ENCODE data around the gene TPCN1. TPM values are rescaled to one million over a fixed set of nuclear protein-coding genes. Genes with fewer than 3 reads are reported as not detected.

The TPCN1 gene
- total RNA-seq, 1 experiment from 2014 or later, result 29.7 TPM

DNA sequence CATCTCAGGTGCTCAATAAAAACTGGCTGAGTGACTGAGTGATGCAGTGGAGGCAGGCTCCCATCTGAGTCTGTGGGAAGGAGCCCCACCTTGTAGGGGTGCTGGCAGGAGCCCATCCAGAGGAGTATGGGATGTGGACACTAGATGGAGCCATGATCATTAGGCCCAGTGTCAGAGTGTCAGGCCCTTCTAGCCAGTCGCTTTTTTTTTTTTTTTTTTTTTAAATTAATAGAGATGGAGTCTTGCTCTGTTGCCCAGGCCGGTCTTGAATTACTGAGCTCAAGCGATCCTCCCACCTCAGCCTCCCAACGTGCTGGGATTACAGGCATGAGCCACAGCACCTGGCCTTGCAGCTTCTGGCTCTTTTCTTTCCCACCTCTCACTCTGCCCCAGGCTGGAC lies 24.3 kb upstream of the TPCN1 start (continued):
- peak; percentile 32 for TF ChIP-seq YY1 (IDR thresholded peaks at IDR 0.05; ENCODE audit: extremely low read depth, insufficient replicate concordance, low read depth, low read length)
- TF ChIP-seq EZH2 (IDR thresholded peaks at IDR 0.05), result no peak

DNA sequence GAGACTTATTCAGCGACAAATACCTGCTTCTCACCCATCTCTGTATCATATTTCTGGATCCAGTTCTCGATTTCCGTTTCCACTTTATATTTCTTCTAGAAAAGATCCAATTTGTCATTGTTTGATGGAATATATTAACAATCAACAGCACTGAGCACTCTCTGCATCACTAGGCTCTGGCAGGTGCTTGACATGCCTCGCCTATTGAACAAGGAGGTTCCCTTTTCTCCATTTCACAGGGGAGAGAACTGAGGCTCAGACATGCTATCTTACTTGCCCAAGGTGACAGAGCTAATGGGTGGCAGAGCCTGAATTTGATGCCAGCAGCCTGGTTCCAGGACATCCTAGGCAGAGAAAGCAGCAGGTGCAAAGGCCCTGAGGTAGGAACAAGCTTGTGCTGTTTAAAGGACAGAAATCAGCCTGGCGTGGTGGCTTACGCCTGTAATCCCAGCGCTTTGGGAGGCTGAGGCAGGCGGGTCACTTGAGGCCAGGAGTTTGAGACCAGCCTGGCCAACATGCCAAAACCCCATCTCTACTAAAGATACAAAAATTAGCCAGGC lies 23.7 kb upstream of the TPCN1 start:
- ATAC-seq, result no peak
- Histone ChIP-seq H3K4me2 (ENCODE audit: low read length) (no peak overlapping the region), H2AFZ (ENCODE audit: low read depth, low read length, poor library complexity, severe bottlenecking) (no peak overlapping the region), H3K27ac (ENCODE audit: low read depth, low read length) (no peak overlapping the region), H3K36me3 (ENCODE audit: control insufficient read depth in 1 of 2, insufficient read depth in 2 of 2, low read length in 2 of 2) (no peaks in the 10 kb centered on the region; a peak in 2 of 4 replicates), H4K20me1 (ENCODE audit: insufficient read depth) (no peaks in the 10 kb centered on the region), H3K9me2 (ENCODE audit: insufficient read depth) (no peaks in the 10 kb centered on the region), H3K4me3 (replicated peaks in 1 of 2; ENCODE audit: low read depth in 1 of 2, low read length in 2 of 2) (no peak overlapping the region), H3K9me3 (ENCODE audit: control insufficient read depth in 1 of 2, insufficient read depth in 1 of 2, low read depth in 1 of 2, low read length in 2 of 2) (no peaks in the 10 kb centered on the region), H3K4me1 (ENCODE audit: control insufficient read depth in 1 of 2, insufficient read depth in 2 of 2, low read length in 2 of 2) (peaks cover 23 to 38% of the 10 kb centered on the region in 2 experiments), H3K79me2 (ENCODE audit: insufficient read depth, low read length) (no peaks in the 10 kb centered on the region), H3K27me3 (ENCODE audit: insufficient read depth, low read length) (no peaks in the 10 kb centered on the region), H3K9ac (ENCODE audit: low read length) (no peak overlapping the region)
- intact Hi-C loops (cut with micrococcal nuclease), result loop anchor here (2.0 to 10.0 kb wide), 3 partner anchors 100 to 227 kb away; partner anchors contain the start of gene SLC8B1
- POLR2A ChIA-PET, result no interaction called here
- no peak for TF ChIP-seq ZFX (IDR thresholded peaks at IDR 0.05)
- TF ChIP-seq YY1 (IDR thresholded peaks at IDR 0.05; ENCODE audit: extremely low read depth, insufficient replicate concordance, low read depth, low read length), result no peak
- TF ChIP-seq, protein P1, sequence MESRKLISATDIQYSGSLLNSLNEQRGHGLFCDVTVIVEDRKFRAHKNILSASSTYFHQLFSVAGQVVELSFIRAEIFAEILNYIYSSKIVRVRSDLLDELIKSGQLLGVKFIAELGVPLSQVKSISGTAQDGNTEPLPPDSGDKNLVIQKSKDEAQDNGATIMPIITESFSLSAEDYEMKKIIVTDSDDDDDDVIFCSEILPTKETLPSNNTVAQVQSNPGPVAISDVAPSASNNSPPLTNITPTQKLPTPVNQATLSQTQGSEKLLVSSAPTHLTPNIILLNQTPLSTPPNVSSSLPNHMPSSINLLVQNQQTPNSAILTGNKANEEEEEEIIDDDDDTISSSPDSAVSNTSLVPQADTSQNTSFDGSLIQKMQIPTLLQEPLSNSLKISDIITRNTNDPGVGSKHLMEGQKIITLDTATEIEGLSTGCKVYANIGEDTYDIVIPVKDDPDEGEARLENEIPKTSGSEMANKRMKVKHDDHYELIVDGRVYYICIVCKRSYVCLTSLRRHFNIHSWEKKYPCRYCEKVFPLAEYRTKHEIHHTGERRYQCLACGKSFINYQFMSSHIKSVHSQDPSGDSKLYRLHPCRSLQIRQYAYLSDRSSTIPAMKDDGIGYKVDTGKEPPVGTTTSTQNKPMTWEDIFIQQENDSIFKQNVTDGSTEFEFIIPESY (IDR thresholded peaks at IDR 0.05; ENCODE audit: extremely low read depth, insufficient replicate concordance, low read length), result no peak
- no peak for TF ChIP-seq EGR1 (IDR thresholded peaks at IDR 0.05; ENCODE audit: low read depth)
- TF ChIP-seq SRF (IDR thresholded peaks at IDR 0.05; ENCODE audit: low read depth), result no peak
- no peak for TF ChIP-seq POLR2A (IDR thresholded peaks at IDR 0.05; ENCODE audit: borderline replicate concordance, extremely low read depth, insufficient read depth, insufficient read length)
- no peak for TF ChIP-seq CBX3 (IDR thresholded peaks at IDR 0.05; ENCODE audit: low read depth)
- TF ChIP-seq RAD21 (IDR thresholded peaks at IDR 0.05; ENCODE audit: low read depth), result no peak
- TF ChIP-seq ELF1 (IDR thresholded peaks at IDR 0.05; ENCODE audit: borderline replicate concordance, low read depth), result no peak
- no peak for TF ChIP-seq ZNF274 (IDR thresholded peaks at IDR 0.05; ENCODE audit: low read depth, low read length)
- no peak for TF ChIP-seq POLR2AphosphoS5 (IDR thresholded peaks at IDR 0.05; ENCODE audit: low read depth, low read length)
- no peak for TF ChIP-seq JUND (IDR thresholded peaks at IDR 0.05)
- TF ChIP-seq, protein P2, sequence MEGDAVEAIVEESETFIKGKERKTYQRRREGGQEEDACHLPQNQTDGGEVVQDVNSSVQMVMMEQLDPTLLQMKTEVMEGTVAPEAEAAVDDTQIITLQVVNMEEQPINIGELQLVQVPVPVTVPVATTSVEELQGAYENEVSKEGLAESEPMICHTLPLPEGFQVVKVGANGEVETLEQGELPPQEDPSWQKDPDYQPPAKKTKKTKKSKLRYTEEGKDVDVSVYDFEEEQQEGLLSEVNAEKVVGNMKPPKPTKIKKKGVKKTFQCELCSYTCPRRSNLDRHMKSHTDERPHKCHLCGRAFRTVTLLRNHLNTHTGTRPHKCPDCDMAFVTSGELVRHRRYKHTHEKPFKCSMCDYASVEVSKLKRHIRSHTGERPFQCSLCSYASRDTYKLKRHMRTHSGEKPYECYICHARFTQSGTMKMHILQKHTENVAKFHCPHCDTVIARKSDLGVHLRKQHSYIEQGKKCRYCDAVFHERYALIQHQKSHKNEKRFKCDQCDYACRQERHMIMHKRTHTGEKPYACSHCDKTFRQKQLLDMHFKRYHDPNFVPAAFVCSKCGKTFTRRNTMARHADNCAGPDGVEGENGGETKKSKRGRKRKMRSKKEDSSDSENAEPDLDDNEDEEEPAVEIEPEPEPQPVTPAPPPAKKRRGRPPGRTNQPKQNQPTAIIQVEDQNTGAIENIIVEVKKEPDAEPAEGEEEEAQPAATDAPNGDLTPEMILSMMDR (IDR thresholded peaks at IDR 0.05 in 2 of 3, conservative IDR thresholded peaks at IDR 0.05 in 1 of 3; ENCODE audit: borderline replicate concordance in 1 of 3, insufficient read depth in 1 of 3, low read depth in 2 of 3, low read length in 2 of 3), result no peak
- TF ChIP-seq SP1 (IDR thresholded peaks at IDR 0.05; ENCODE audit: low read depth), result no peak
- no peak for TF ChIP-seq FOSL1 (IDR thresholded peaks at IDR 0.05; ENCODE audit: low read depth)
- TF ChIP-seq CEBPB (IDR thresholded peaks at IDR 0.05; ENCODE audit: low read depth), result no peak
- BruUV-seq (replicated peaks), result no TSS peak
- DNase-seq (ENCODE audit: low read depth, low spot score), result no peak
- CTCF ChIA-PET, result interaction anchor here (0.6 to 0.7 kb wide), 5 partner anchors 10 to 227 kb away, joined by 3 to 5 read pairs (median 3); no protein-coding TSS in a partner anchor
- RAD21 ChIA-PET (ENCODE audit: low non-redundant PET in 1 of 2, low total read pairs in 2 of 2, uncharacterized antibody in 2 of 2, unreplicated experiment in 2 of 2), result interaction anchor here in 1 of 2 experiments (0.7 kb wide), 1 partner anchor 20 kb away, joined by 7 read pairs; no protein-coding TSS in a partner anchor

Data from HCT116 (cell line).